ENCODE measurements around the gene COX4I2.

- TF ChIP-seq POLR2A (IDR thresholded peaks at IDR 0.05) (no peak), CTCF (IDR thresholded peaks at IDR 0.05) (no peak), POLR2AphosphoS5 (IDR thresholded peaks at IDR 0.05) (no peak)
These were observed 42.9 kb upstream of the COX4I2 start for GRCh38 chr20:31594558-31595379.
